Adrenal gland (tissue), 5 donors: ENCODE measurements around the gene GALNTL6.

ENCODE experiments used
- POLR2A ChIP-seq, 2 donors: fragments of 450-650 bp; IDR thresholded peaks; one replicate each; pipeline ENCODE4 v1.6.1; 2017; ENCODE audit warnings: antibody characterized with exemption in 2 of 2, mild to moderate bottlenecking in 2 of 2, moderate library complexity in 1 of 2
- TF ChIP-seq, protein P1 (sequence below), 6 experiments: fragments of 450-650 bp in 4 of 6; fragments of 200-600 bp in 2 of 6; sonication (generic) in 1 of 6; IDR thresholded peaks; 1 replicate in 5 of 6; 2 replicates in 1 of 6; pipeline versions ENCODE4 v1.5.1 to v1.8.0; 2016 to 2021; ENCODE audit warnings: antibody characterized with exemption in 6 of 6, mild to moderate bottlenecking in 2 of 6, moderate library complexity in 1 of 6
- donor health status: DM: no; HTN: no; CAD: no.

DNA sequence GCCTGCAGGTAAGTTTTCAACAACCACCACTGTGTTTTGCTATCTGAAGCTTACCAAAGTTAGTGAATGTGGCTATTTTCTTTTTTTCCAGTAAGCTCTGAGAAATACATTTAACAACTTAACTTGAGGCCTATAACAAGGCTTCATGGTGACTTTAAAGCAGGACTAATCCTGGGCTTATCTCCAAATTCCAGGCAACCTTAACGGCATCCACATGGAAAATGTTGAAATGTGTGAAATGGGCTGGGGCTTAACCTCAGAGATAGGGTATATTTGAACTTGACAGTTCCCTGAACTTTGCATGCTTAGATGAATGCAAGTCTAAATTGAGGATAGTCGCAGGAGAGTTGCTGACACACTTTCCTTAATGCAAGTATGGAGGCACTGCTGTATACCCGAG, 539.2 kb downstream of the GALNTL6 start:
- TF ChIP-seq, protein P1, sequence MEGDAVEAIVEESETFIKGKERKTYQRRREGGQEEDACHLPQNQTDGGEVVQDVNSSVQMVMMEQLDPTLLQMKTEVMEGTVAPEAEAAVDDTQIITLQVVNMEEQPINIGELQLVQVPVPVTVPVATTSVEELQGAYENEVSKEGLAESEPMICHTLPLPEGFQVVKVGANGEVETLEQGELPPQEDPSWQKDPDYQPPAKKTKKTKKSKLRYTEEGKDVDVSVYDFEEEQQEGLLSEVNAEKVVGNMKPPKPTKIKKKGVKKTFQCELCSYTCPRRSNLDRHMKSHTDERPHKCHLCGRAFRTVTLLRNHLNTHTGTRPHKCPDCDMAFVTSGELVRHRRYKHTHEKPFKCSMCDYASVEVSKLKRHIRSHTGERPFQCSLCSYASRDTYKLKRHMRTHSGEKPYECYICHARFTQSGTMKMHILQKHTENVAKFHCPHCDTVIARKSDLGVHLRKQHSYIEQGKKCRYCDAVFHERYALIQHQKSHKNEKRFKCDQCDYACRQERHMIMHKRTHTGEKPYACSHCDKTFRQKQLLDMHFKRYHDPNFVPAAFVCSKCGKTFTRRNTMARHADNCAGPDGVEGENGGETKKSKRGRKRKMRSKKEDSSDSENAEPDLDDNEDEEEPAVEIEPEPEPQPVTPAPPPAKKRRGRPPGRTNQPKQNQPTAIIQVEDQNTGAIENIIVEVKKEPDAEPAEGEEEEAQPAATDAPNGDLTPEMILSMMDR (IDR thresholded peaks at IDR 0.05) = no peak
- no peak for TF ChIP-seq POLR2A (IDR thresholded peaks at IDR 0.05)
